Chondrocyte (in vitro differentiated cells): Measurements from ENCODE around the gene FOXP1. TPM values are rescaled to one million over a fixed set of nuclear protein-coding genes. Genes with fewer than 3 reads are reported as not detected.
A peak's percentile ranks its signal among the peaks of the same experiment; 100 is the strongest.

Experiments
- DNase-seq: peaks from one replicate; pipeline ENCODE4 v3.0.0; 2021; ENCODE audit warnings: mixed read lengths, low spot score
- H3K27ac Mint-ChIP-seq: one replicate; pipeline ENCODE4 v1.8.0; 2021; ENCODE audit warnings: mild to moderate bottlenecking, moderate library complexity, mixed read lengths; ENCODE audit not compliant: unreplicated experiment
- H3K27me3 Mint-ChIP-seq: 2 replicates; pipeline ENCODE4 v1.8.0; 2021; ENCODE audit warnings: low read depth, mixed read lengths
- H3K36me3 Mint-ChIP-seq: 2 replicates; pipeline ENCODE4 v1.8.0; 2021; ENCODE audit warnings: low read depth, mixed read lengths
- H3K4me1 Mint-ChIP-seq: 2 replicates; pipeline ENCODE4 v1.8.0; 2021; ENCODE audit warnings: low read depth, mild to moderate bottlenecking, mixed read lengths
- H3K4me3 Mint-ChIP-seq: one replicate; pipeline ENCODE4 v1.8.0; 2021; ENCODE audit warnings: mild to moderate bottlenecking, moderate library complexity, mixed read lengths; ENCODE audit not compliant: unreplicated experiment
- H3K9me3 Mint-ChIP-seq: 2 replicates; pipeline ENCODE4 v1.8.0; 2021; ENCODE audit warnings: low read depth, mixed read lengths
- CTCF ChIP-seq: fragments of 200-600 bp; sonication (generic); IDR thresholded peaks from 2 replicates; pipeline ENCODE4 v1.5.0; 2021; ENCODE audit warnings: antibody characterized with exemption, mild to moderate bottlenecking, moderate library complexity
- total RNA-seq: library from RNA; stranded (reverse); gene quantifications from 3 replicates; pipeline ENCODE4 v1.2.1, GENCODE V29; 2021

Gene FOXP1
- total RNA-seq, 1 donor from 2014 or later, result 206 TPM

DNA sequence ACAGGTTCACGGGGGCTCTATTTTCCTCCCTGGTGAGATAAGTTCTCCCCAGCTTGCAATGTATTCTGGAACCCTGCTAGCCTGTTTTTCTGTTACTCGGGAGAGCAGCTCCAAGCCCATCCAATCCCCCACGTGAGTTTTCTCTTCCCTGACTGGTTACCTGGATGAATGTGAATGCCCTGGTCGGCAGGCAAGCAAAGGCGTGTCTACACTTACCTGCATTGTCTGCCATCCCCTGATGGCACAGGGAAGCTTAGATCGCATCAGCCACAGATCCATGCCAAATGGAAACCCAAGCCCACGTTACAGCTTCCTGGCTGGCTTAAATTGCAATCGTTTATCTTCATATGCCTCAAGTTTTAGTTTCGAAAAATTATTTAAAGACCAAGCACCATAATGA lies 149.9 kb downstream of the FOXP1 start:
- DNase-seq, result no peak
- Mint-ChIP-seq H3K27me3 (no peaks in the 10 kb centered on the region), H3K27ac (no peak overlapping the region), H3K9me3 (peaks cover 4% of the 10 kb centered on the region), H3K4me1 (peaks cover 88% of the 10 kb centered on the region), H3K4me3 (no peak overlapping the region), H3K36me3 (peaks cover 3% of the 10 kb centered on the region)
- no peak for TF ChIP-seq CTCF

GRCh38 chr3:71432044-71432975 lies 151.2 kb downstream of the FOXP1 start:
- no peak for TF ChIP-seq CTCF
- H3K4me3 Mint-ChIP-seq, result no peak overlapping the region
- peak overlapping the region; percentile 85 for H3K27ac Mint-ChIP-seq
- no peak for DNase-seq
- peaks cover 6% of the 10 kb centered on the region for H3K36me3 Mint-ChIP-seq
- peaks cover 88% of the 10 kb centered on the region for H3K4me1 Mint-ChIP-seq
- H3K9me3 Mint-ChIP-seq, result peaks cover 4% of the 10 kb centered on the region
- no peaks in the 10 kb centered on the region for H3K27me3 Mint-ChIP-seq

- no peak for DNase-seq
- Mint-ChIP-seq H3K27ac (peak overlapping the region; percentile 51), H3K9me3 (peaks cover 4% of the 10 kb centered on the region), H3K4me1 (peaks cover 86% of the 10 kb centered on the region), H3K4me3 (no peak overlapping the region), H3K27me3 (no peaks in the 10 kb centered on the region), H3K36me3 (peaks cover 6% of the 10 kb centered on the region)
- no peak for TF ChIP-seq CTCF
These were observed 152.5 kb downstream of the FOXP1 start for GRCh38 chr3:71430941-71431552.

DNA sequence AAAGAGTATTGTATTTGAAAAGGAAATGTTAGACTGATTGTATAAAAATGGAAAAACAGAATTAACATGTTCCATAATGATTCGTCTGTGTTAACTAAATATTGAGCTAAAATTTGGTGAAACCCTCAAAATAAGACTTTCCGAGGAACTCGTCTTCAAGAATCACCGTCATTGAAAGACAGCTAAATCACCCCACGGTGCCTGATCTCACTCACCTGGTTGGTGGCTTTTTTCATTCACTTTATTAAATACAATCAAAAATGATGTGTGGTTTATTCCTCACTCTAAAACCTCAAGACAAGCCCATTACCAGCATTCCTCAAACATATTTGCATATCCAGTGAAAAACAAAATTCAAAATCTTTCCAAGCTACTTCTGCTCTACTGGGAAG lies 153.9 kb downstream of the FOXP1 start:
- DNase-seq, result no peak
- Mint-ChIP-seq H3K36me3 (peaks cover 6% of the 10 kb centered on the region), H3K27ac (peak overlapping the region; percentile 89), H3K9me3 (no peaks in the 10 kb centered on the region), H3K4me1 (peaks cover 94% of the 10 kb centered on the region), H3K27me3 (no peaks in the 10 kb centered on the region), H3K4me3 (no peak overlapping the region)
- no peak for TF ChIP-seq CTCF

DNA sequence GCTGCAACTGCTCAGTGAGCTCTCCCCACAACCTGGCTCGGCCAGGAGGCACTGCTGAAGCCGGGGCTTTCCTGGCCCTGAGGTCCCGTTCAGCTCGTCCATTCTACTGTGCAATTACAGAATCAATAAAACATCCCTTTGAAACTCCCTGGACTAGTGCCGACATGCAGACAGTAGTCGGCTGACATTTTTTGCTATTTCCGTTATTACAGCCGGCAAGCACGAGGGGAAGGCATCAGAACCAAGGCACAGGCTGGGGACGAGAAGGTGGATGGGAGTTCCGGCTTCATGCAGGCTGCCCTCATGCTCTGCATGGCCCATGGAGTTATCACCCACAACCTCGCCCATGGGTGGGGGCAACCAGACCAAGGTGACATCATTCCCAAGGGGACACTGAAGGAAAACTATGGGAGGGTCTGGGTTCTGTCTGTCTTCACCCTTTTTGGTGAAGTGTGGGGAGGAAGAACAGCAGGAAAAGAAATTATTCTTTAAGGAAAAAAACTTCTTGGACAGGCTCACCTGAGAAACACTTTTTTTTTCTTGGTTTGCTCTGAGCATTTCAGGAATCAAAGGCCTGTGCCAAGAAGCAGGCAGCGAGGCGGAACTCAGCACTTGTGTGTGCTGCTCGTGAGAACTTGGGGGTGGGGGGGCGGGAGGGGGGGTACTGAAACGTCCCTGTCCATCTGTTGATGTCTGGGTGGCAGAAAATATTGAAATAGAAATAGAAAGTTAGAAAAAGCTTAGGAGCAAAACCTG lies 154.5 kb downstream of the FOXP1 start:
- Mint-ChIP-seq H3K4me1 (peaks cover 97% of the 10 kb centered on the region), H3K9me3 (no peaks in the 10 kb centered on the region), H3K4me3 (peak overlapping the region; percentile 7), H3K27ac (peak overlapping the region; percentile 89), H3K36me3 (peaks cover 7% of the 10 kb centered on the region), H3K27me3 (no peaks in the 10 kb centered on the region)
- DNase-seq, result no peak
- no peak for TF ChIP-seq CTCF
